Colonic mucosa (tissue), 4 donors: ENCODE measurements around the gene CORO7. TPM values are rescaled to one million over a fixed set of nuclear protein-coding genes. Genes with fewer than 3 reads are reported as not detected.

Experiments used
- DNase-seq: peaks from one replicate; pipeline ENCODE4 v3.0.0-alpha.2; 2020
- H3K27ac ChIP-seq: fragments of 200-600 bp; one replicate; pipeline ENCODE4 v1.8.0; 2021
- H3K27me3 ChIP-seq: fragments of 200-600 bp; one replicate; pipeline ENCODE4 v1.8.0; 2021
- H3K36me3 ChIP-seq: fragments of 200-600 bp; one replicate; pipeline ENCODE4 v1.8.0; 2021
- H3K4me1 ChIP-seq: fragments of 200-600 bp; one replicate; pipeline ENCODE4 v1.8.0; 2021; ENCODE audit warnings: mild to moderate bottlenecking
- H3K4me3 ChIP-seq: fragments of 200-600 bp; one replicate; pipeline ENCODE4 v1.8.0; 2021
- H3K9ac ChIP-seq, 2 donors: one replicate each; pipeline ENCODE4 v1.7.0; 2013; ENCODE audit warnings: control low read depth in 2 of 2, low read depth in 2 of 2, low read length in 2 of 2
- H3K9me3 ChIP-seq: fragments of 200-600 bp; one replicate; pipeline ENCODE4 v1.8.0; 2021
- CTCF ChIP-seq: fragments of 200-600 bp; IDR thresholded peaks from one replicate; pipeline ENCODE4 v1.8.0; 2022; ENCODE audit warnings: antibody characterized with exemption, mild to moderate bottlenecking
- intact Hi-C: fragments of 100-400 bp; cut with DNase I; formaldehyde crosslinking; loops from one replicate; pipeline ENCODE4 v1.14.1; 2022
- total RNA-seq, 2 donors: library from RNA; stranded (reverse); fragmentation: NEBNext Ultra II Directional in 1 of 2; extraction: Animal tissue kit (Norgen Biotek cat#: 25700) in 1 of 2; gene quantifications; one replicate each; pipeline ENCODE4 v1.2.1, GENCODE V29; 2021
- donor health status: healthy.
- donor health status: DM: no; HTN: no; CAD: no.
- donor health status: DM: no; HTN: no; CAD: no.

Gene CORO7
- total RNA-seq, 2 donors from 2014 or later: 37.2 to 55.9 TPM

GRCh38 chr16:4358831-4359561, 57.4 kb downstream of the CORO7 start:
- no peaks in the 10 kb centered on the region for H3K27me3 ChIP-seq
- H3K4me1 ChIP-seq: no peaks in the 10 kb centered on the region
- intact Hi-C loops: loop anchor here (1.0 kb wide), 1 partner anchor 43 kb away; no protein-coding TSS in a partner anchor
- DNase-seq: peak; percentile 56
- H3K4me3 ChIP-seq: no peak overlapping the region
- no peak overlapping the region for H3K27ac ChIP-seq
- peak; percentile 92 for TF ChIP-seq CTCF
- H3K36me3 ChIP-seq: no peaks in the 10 kb centered on the region
- H3K9me3 ChIP-seq: no peaks in the 10 kb centered on the region
- H3K9ac ChIP-seq: no peak overlapping the region

DNA sequence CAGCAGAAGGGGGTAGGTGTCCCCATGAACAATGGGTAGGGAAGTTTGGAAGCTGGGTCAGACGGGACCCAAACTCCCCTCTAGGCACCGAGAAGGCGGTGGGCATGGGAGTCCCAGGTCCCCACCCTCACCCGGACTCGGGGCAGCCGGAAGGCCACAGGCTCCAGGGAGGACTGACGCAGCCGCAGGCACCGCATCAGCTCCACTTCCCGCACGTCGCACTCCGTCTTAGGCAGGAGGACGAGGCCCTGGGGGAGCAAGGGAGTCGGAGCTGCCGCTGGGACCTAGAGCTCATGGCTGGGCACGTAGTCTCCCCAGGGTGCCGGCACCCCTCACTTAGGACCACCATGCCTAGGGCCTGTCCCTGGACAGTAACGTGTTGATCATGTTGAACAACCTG, 58.2 kb downstream of the CORO7 start:
- H3K36me3 ChIP-seq: no peaks in the 10 kb centered on the region
- H3K9me3 ChIP-seq: no peaks in the 10 kb centered on the region
- H3K4me3 ChIP-seq: no peak overlapping the region
- no peak for DNase-seq
- no peak overlapping the region for H3K9ac ChIP-seq
- no peak overlapping the region for H3K27ac ChIP-seq
- no peaks in the 10 kb centered on the region for H3K4me1 ChIP-seq
- no peak for TF ChIP-seq CTCF
- intact Hi-C loops: no loop called here
- H3K27me3 ChIP-seq: no peaks in the 10 kb centered on the region

GRCh38 chr16:4356820-4357219, 59.6 kb downstream of the CORO7 start:
- Histone ChIP-seq H3K36me3 (no peaks in the 10 kb centered on the region), H3K4me1 (no peaks in the 10 kb centered on the region)
- intact Hi-C loops: no loop called here

DNA sequence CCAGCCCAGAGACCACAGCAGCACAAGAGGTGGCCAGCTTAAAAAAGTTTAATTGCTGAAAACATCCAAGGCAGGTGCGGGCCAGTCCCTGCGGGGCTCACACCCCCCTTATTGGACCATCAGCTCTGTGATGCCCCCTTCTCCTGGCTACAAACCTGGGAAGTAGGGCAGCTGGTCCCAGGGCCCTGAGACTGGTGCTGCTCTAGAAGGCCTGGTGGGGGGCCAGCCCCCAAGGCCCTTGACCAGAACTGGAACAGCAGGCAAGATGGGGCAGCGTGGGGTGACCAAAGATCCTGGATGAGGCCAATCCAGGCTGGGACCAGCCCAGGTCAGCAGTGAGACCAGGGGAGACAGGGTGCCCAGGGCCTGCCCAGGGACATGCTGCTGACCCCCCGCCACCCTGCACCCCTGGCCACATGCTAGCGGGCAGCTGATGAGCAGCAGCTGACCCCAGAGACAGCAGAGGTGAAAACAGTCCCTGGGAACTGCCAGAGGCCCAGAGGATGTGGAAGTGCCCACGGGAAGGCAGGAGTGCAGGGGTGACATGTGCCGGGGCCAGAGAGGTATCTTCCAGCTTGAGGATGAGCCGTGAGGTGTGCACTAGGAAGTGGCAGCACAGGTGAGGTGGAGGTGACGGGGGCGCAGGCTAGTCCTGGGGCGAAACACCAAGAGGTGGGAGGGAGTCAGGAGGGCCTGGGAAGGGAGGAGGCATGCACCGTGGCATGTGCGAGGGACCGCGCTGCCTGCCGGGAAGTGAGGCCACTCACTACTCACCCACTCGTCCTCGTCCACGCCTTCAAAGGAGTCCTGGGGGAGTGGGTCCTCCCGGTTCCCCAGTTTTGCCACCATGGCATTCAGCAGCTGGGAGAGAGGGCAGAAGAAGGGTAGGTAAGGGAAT, 61.6 kb downstream of the CORO7 start:
- TF ChIP-seq CTCF: no peak
- DNase-seq: no peak
- peaks cover 7% of the 10 kb centered on the region for H3K4me1 ChIP-seq
- intact Hi-C loops: no loop called here
- H3K9ac ChIP-seq: no peak overlapping the region
- H3K9me3 ChIP-seq: no peaks in the 10 kb centered on the region
- H3K4me3 ChIP-seq: no peak overlapping the region
- H3K27me3 ChIP-seq: no peaks in the 10 kb centered on the region
- H3K27ac ChIP-seq: no peak overlapping the region
- no peaks in the 10 kb centered on the region for H3K36me3 ChIP-seq

More at GRCh38 chr16:4356820-4357219, 59.6 kb downstream of the CORO7 start:
- H3K9me3 ChIP-seq: no peaks in the 10 kb centered on the region
- H3K27me3 ChIP-seq: no peaks in the 10 kb centered on the region
- DNase-seq: no peak
- no peak overlapping the region for H3K9ac ChIP-seq
- H3K4me3 ChIP-seq: no peak overlapping the region
- no peak overlapping the region for H3K27ac ChIP-seq
- TF ChIP-seq CTCF: no peak

- H3K27ac ChIP-seq: no peak overlapping the region
- intact Hi-C loops: no loop called here
- no peaks in the 10 kb centered on the region for H3K9me3 ChIP-seq
- DNase-seq: no peak
- H3K4me3 ChIP-seq: no peak overlapping the region
- no peaks in the 10 kb centered on the region for H3K27me3 ChIP-seq
- H3K36me3 ChIP-seq: no peaks in the 10 kb centered on the region
- no peak overlapping the region for H3K9ac ChIP-seq
- TF ChIP-seq CTCF: no peak
- H3K4me1 ChIP-seq: peaks cover 8% of the 10 kb centered on the region
These were observed 62.7 kb downstream of the CORO7 start for GRCh38 chr16:4353675-4354074.
